GM18858 (cell line): Measurements from ENCODE around the gene DAD1.
"Not testable (repeated sequence)": the region's sequence is repeated elsewhere in the genome, so short reads cannot be mapped to it uniquely, and the experiment has no call there.

ENCODE experiments used
- ATAC-seq: cut with Tn5 transposase; IDR thresholded peaks from one replicate; pipeline ENCODE4 v1.9.1; 2021; ENCODE audit not compliant: unreplicated experiment

DAD1 gene

DNA sequence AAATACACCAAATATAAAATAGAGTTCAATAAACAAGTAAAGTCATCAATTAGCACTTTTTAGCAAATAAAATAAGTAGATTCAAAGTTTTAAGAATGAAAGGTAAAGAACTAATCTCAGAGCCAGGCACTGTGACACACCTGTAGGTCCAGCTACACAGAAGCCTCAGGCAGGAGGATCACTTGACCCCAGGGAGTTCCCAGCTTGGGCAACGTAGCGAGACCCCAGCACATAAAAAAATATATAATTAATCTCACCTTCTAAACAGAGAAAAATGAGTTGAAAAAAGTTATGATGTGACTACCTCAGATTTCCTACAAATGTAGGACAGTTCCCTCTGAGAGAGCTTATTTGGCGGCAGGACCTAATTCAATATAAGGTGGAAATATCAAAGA, 19.3 kb downstream of the DAD1 start:
- no peak for ATAC-seq

DNA sequence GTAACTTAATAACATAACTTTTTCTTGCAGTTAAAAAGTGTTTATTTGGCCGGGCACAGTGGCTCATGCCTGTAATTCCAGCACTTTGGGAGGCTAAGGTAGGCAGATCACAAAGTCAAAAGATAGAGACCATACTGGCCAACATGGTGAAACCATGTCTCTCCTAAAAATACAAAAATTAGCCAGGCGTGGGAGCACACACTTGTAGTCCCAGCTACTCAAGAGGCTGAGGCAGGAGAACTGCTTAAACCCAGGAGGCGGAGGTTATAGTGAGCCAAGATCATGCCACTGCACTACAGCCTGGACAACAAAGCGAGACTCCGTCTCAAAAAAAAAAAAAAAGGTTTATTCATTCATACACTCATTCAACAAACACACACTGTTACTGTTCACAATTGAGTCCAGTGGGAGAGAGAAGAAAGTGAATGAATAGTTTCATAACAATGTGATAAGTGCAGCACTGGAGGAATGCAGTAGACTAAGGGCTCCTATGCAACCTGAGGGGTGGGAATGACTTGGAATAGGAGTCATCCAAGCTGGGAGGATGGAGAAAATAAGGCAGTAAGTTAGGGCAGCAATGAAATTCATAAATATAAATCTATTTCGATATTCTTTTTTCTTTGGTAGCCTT, 19.8 kb downstream of the DAD1 start:
- ATAC-seq, result no peak

GRCh38 chr14:22567437-22567836, 21.6 kb downstream of the DAD1 start:
- ATAC-seq, result no peak

- no peak for ATAC-seq
Observed at GRCh38 chr14:22566845-22567244, 22.2 kb downstream of the DAD1 start.

DNA sequence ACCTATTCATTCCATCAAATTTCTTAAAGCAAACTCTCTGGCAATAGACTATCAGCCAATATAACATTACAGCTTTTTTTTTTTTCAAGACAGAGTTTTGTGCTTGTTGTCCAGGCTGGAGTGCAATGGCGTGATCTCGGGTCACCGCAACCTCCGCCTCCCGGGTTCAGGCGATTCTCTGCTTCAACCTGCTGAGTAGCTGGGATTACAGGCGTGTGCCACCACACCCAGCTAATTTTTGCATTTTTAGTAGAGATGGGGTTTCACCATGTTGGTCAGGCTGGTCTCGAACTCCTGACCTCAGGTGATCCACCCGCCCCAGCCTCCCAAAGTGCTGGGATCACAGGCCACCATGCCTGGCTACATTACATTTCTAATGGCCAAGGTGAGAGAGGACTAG, 22.8 kb downstream of the DAD1 start:
- not testable (repeated sequence) for ATAC-seq

GRCh38 chr14:22565391-22565945, 23.6 kb downstream of the DAD1 start:
- no peak for ATAC-seq

DNA sequence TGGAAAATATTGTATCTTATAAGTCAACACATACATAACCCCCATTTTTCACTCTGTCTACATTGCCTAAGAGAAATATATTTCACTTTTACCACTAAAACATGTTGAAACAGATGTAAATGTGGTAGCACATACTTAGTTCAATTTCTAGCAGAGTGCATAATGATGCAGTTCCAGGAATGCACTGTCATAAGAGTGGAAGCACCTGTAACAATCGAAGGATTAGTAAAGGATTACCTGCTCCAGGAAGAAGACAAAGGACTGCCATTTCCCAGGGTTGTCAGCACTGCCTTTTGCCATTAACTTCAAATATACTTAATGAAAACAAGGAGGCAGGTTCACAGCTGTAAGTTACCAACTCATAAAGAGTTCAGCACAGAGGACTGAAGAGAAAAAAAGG, 24.6 kb downstream of the DAD1 start:
- no peak for ATAC-seq

GRCh38 chr14:22563987-22564386, 25.0 kb downstream of the DAD1 start:
- ATAC-seq, result no peak

DNA sequence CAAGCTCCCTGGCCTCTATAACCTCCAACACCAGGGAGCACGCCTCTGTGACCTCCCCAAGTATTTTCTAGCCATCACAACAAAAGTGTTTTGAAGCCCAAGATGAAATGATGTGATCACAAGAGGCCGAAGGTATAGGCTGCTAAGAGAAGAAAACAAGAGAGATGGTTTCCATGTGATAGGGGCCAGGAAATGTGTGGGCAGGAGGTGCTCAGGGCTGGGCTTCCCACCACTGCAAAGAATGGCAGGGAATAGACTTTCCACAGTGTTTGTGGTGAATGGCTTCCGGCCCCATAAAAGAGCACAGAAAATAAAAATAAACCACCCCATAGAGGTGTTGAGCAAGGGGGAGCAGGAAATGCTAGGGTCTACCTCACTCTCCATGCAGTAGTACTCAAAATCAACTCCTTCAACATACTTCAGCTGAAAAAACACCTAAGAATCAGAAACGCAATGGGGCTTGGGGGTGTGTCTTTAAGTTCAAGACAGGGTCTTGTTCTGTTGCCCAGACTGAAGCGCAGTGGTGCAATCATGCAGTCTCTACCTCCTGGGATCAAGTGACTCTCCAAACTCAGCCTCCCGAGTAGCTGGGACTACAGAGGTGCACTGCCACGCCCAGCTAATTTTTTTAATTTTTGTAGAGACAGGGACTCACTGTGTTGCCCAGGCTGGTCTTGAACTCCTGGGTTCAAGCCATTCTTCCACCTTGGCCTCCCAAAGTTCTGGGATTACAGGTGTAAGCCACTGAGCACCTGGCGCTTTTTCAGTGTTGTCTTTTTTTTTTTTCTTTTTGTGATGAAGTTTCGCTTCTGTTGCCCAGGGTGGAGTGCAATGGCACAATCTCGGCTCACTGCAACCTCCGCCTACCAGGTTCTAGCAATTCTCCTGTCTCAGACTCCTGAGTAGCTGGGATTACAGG, 27.1 kb downstream of the DAD1 start:
- no peak for ATAC-seq

DNA sequence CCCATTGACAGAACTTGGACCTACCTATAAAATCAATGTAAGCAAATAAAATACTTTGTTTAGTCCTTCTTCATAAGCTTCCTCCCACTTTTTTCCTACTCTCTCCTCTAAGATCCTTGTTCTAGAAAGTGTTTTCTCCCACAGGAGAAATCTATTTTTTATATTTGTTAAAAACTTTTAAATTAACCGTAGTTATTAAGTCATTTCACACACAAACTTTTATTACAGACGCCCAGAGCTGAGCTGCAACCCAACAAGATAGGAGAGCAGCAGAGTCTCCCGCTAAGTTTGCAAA, 27.7 kb downstream of the DAD1 start:
- no peak for ATAC-seq

- no peak for ATAC-seq
Observed at GRCh38 chr14:22560662-22561365, 28.2 kb downstream of the DAD1 start.

DNA sequence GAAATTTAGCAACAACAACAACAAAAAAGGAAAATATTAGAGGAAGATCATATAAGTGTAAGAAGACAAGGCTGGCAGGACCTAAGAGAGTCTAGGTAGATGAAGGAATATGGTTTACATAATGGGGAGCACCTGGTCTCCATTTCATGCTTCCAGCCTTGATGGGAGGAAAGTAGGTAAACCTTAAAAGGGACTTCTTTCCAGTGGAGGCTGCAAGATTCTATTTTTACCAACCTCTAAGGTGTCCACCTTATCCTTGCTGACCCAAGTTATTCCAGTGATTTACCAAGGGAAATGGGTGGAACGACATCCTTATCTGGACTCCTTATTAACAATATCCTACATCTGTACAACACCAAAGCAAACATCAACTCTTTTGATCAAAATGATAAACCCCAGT, 30.0 kb downstream of the DAD1 start:
- no peak for ATAC-seq

DNA sequence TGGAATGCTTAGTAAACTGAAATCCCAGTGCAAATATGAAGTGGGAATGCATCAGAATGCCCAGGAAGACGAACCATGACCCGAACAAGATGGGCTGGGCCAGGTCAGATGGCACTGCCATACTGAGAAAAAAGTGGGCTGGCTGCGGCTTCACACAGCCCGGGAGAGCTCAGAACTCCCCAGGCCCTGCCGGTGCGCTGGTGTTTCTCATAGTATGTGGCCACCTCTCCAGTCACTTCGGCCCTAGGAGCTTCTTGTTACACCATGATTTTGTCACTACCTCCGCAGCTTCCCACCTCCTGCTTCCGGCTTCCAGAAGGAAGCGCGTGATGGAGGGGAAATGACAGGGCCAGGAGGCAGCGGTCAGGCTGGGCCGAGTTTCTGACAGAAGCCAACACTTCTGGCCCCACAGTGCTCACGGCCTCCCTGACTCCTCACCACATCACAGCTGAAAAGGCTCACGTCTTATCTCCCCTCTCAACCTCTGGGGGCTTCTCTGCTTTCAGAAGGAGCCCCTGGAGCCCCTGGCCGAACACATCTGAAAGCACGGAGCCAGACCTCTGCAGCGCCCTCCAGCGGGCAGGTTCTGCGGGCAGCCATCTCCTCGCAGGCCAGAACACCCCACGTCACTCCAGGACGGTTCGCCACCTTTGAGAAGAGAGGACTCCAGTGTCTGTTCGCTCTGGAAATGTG, 30.7 kb downstream of the DAD1 start:
- ATAC-seq, result no peak

DNA sequence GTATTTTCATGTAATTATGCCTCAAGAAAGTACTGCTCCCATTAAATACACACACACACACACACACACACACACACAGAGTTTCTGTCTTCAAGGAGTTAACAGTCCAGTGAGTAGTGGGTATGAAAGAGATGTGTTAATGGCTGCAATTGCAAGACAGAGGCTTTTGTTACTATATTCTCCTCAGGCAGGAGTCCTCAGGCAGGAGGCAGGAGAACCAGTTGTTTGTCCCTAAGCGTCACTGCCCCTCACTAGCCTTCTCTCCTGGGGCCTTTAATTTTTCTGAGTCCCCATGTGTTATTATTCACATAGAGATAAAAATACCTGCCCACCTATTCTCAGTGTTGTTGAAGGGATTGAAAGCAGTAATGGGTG, 31.2 kb downstream of the DAD1 start:
- no peak for ATAC-seq

GRCh38 chr14:22556990-22557623, 31.9 kb downstream of the DAD1 start:
- no peak for ATAC-seq

DNA sequence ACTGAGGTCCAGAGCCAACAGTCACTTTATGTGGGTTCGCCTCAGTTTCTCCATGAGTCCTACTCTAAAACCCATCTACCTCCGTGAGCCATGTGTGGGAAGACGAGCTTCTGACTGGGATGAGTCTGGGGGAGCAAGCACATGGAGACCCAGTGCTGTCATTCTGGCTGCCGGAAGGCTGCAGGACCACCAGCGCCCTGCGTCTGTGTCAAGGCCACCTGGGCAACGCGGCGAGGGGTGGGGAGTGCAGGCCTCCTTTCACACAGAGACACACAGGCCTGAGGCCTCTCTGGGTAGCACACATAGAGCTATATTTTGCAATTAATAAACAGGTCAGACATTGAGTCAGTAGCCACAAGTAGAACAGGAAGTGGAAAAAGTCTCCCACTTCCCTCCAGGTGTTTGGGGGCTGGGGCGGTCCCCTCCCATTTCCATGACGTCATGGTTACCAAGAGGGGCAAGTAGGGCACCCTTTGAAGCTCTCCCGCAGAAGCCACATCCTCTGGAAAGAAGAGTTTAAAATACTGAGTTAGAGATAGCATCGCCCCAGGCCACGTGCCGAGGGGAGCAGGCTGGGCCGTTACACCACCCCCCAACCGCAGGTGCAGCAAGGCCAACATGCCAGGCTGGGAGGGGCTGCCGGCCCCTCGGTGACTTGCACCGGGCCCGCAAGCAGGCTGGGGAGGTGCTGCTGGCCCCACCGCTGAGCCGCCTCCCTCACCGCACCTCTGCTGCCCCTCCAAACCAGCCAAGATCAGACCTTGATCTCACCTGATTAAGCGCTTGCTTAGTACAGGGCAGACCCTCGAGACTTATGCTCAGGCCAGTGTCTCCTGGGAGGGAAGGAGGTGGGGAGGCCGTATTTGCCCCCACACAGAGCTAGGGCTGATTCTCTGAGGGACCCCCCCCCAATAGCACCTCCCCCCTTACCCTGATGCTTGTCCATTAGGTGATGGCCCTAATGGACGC, 32.7 kb downstream of the DAD1 start:
- ATAC-seq, result peak; percentile 61

GRCh38 chr14:22555384-22556011, 33.5 kb downstream of the DAD1 start:
- ATAC-seq, result peak; percentile 8

DNA sequence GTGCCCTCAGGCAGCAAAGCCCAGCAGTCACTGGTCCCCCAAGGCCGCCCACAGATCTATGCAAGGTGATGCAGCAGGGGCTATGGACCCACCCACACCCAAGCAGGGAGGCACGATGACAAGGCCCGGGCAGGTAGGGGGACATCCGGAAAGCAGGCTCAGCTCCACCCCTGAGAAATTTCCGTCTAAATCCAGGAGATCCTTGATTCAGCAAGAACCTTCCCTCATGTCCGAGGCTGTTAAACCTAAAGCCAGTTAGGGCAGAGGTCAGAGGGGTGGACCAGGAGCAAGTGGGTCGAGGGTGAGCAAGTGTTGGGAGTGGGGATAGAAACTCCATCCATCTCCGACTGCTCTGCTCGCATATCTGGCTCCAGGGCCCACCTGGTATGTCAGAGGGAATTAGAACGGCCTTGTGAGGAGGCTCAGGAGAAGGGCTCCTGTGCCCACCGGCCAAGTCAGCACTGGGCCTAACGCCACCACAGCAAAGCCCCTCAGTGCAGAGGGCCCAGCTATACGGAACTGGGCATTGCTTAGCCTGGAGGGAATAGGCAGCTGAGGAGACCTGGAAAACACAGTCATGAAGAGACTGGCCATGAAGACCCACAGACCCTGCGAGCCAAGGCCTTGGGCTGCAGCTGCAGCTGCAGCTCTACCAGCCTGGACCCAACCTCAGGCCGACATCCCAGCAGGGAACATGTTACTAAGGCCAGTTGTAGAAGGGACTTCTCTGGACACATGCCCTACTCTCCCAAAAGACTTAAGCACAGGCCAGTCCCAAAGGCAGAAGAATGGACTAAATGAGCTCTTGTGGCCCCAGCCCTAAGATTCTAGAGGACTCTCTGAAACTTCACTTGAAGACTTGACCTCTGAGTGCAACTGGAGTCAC, 34.3 kb downstream of the DAD1 start:
- no peak for ATAC-seq
